Measurements from ENCODE around the gene HTR2C. TPM values are rescaled to one million over a fixed set of nuclear protein-coding genes. Genes with fewer than 3 reads are reported as not detected.

HTR2C gene
- total RNA-seq, 1 experiment from 2014 or later, result 1.5 TPM

- peaks cover 40 to 52% of the 10 kb centered on the region in 2 experiments for H3K4me1 Mint-ChIP-seq
- peaks cover 48% of the 10 kb centered on the region for H3K27me3 Mint-ChIP-seq (ENCODE audit: low read depth)
- peak; percentile 73 for TF ChIP-seq CTCF (conservative IDR thresholded peaks at IDR 0.05)
- Histone ChIP-seq H3K56ac (ENCODE audit: insufficient read length, low read depth, low read length) (no peak overlapping the region), H3K18ac (ENCODE audit: insufficient read length, low read depth, low read length) (no peak overlapping the region), H3K9me3 (ENCODE audit: control insufficient read depth, low read depth, low read length) (no peaks in the 10 kb centered on the region), H4K20me1 (ENCODE audit: control insufficient read depth, insufficient read depth, insufficient read length) (no peaks in the 10 kb centered on the region), H3K27me3 (ENCODE audit: insufficient read depth, low read length) (peaks cover 26% of the 10 kb centered on the region), H3K4me1 (ENCODE audit: insufficient read depth, low read length) (no peaks in the 10 kb centered on the region), H4K5ac (ENCODE audit: insufficient read length, low read depth, low read length) (no peak overlapping the region), H2AK5ac (ENCODE audit: insufficient read length, low read length) (no peak overlapping the region), H2BK5ac (ENCODE audit: insufficient read length, low read length) (no peak overlapping the region), H4K8ac (replicated peaks; ENCODE audit: insufficient read length, low read depth, low read length) (no peak overlapping the region), H2BK20ac (ENCODE audit: low read depth, low read length, poor library complexity, severe bottlenecking) (no peak overlapping the region), H2BK120ac (ENCODE audit: low read depth, low read length, poor library complexity, severe bottlenecking) (no peak overlapping the region), H2BK15ac (ENCODE audit: low read depth, low read length) (no peak overlapping the region), H3T11ph (ENCODE audit: low read length) (no peak overlapping the region), H3K23me2 (ENCODE audit: insufficient read length, low read depth, low read length, poor library complexity, severe bottlenecking) (peaks cover 19% of the 10 kb centered on the region), H2AFZ (ENCODE audit: low read length) (no peak overlapping the region), H3K79me1 (ENCODE audit: insufficient read depth, low read depth, low read length, poor library complexity, severe bottlenecking) (no peaks in the 10 kb centered on the region), H3K4ac (ENCODE audit: low read depth, low read length) (no peak overlapping the region), H3K4me2 (ENCODE audit: insufficient read depth, insufficient read length, low read length) (no peak overlapping the region), H3K23ac (ENCODE audit: insufficient read length, low read depth, low read length) (no peak overlapping the region), H3K9ac (ENCODE audit: extremely low read depth, insufficient read length, low read length) (no peak overlapping the region), H3K79me2 (ENCODE audit: insufficient read depth, low read length) (no peaks in the 10 kb centered on the region), H2BK12ac (ENCODE audit: insufficient read length, low read depth, low read length) (no peak overlapping the region), H4K91ac (ENCODE audit: insufficient read length, low read depth, low read length) (no peak overlapping the region), H3K27ac (ENCODE audit: insufficient read length, low read depth, low read length) (no peak overlapping the region), H3K14ac (ENCODE audit: insufficient read depth, low read length) (no peak overlapping the region)
- no peak overlapping the region for H3K27ac Mint-ChIP-seq
- peak overlapping the region in 1 of 2 experiments; percentile 6; a peak in 1 of 5 replicates for H3K4me3 Mint-ChIP-seq
- H3K36me3 Mint-ChIP-seq (ENCODE audit: insufficient read depth in 1 of 3, low read depth in 3 of 3), result no peaks in the 10 kb centered on the region; a peak in 3 of 7 replicates
- WGBS (ENCODE audit: extremely low coverage, insufficient read length, low lambda C conversion rate), result no CpG with 5 or more reads among the region's 4 CpGs
- H3K9me3 Mint-ChIP-seq, result peaks cover 0 to 6% of the 10 kb centered on the region in 2 experiments; a peak in 1 of 5 replicates
- DNase-seq, result no peak
Measured at GRCh38 chrX:114580336-114580735, 3.5 kb upstream of the HTR2C start.

Data from H9 (cell line).